Measurements from ENCODE around the gene MRPS18C.
"Not testable (repeated sequence)": the region's sequence is repeated elsewhere in the genome, so short reads cannot be mapped to it uniquely, and the experiment has no call there.

MRPS18C gene

GRCh38 chr4:83498187-83498586 lies 42.3 kb downstream of the MRPS18C start:
- TF ChIP-seq CTCF (IDR thresholded peaks at IDR 0.05; ENCODE audit: low read depth, low read length, missing control alignments): no peak
- no peak overlapping the region for H3K4me3 ChIP-seq (replicated peaks; ENCODE audit: low read depth, low read length)
- DNase-seq (ENCODE audit: extremely low read depth, low read depth): no peak

- not testable (repeated sequence) for H3K4me3 ChIP-seq (replicated peaks; ENCODE audit: low read depth, low read length); DNase-seq (ENCODE audit: extremely low read depth, low read depth)
Observed at GRCh38 chr4:83501671-83502070, 45.8 kb downstream of the MRPS18C start.

GRCh38 chr4:83503974-83504373 lies 48.1 kb downstream of the MRPS18C start:
- TF ChIP-seq CTCF (IDR thresholded peaks at IDR 0.05; ENCODE audit: low read depth, low read length, missing control alignments): no peak
- H3K4me3 ChIP-seq (replicated peaks; ENCODE audit: low read depth, low read length): no peak overlapping the region
- DNase-seq (ENCODE audit: extremely low read depth, low read depth): no peak

- no peak for TF ChIP-seq CTCF (IDR thresholded peaks at IDR 0.05; ENCODE audit: low read depth, low read length, missing control alignments)
- DNase-seq (ENCODE audit: extremely low read depth, low read depth): no peak
- no peak overlapping the region for H3K4me3 ChIP-seq (replicated peaks; ENCODE audit: low read depth, low read length)
Observed at GRCh38 chr4:83504503-83504902, 48.6 kb downstream of the MRPS18C start.

DNA sequence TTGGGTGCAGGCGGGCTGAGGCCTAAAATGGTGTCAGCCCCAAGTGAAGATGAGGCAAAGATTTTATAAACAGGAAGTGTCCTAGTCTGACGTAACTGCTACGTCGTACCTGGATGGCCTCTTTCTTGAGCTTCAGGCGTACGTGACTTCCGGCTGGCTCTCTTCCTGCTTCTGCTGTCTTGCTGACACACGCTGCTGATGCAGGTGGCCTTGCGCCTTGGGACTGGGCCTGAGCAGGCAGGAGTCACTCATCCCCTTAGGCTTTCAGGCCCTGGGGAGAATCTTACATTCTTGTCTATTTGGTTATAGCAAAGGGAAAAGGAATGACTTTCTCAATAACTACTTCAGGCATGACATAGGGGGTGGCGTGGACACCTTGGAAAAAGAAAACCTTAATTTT lies 49.1 kb downstream of the MRPS18C start:
- no peak overlapping the region for H3K4me3 ChIP-seq (replicated peaks; ENCODE audit: low read depth, low read length)
- no peak for TF ChIP-seq CTCF (IDR thresholded peaks at IDR 0.05; ENCODE audit: low read depth, low read length, missing control alignments)
- DNase-seq (ENCODE audit: extremely low read depth, low read depth): no peak

DNA sequence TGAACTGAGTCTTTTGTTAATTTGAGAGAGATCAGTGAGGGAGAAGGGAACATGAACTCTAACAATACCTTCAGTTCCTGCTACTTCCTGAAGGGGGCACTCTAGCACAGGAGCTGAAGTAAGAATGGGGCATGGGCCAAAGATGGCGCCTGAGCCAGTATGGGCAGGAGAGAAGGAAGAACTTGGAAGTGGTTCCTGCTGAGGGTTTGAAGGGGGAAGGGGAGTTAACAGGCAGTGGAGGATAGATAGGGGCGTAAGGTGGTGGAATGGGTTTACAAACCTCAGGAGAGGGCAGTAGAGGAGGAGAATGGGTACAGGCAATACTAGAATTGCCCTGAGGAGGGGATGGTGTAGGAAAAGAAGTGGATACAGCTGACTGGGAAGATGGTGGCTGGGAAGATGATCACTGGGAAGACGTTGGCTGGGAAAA lies 53.3 kb downstream of the MRPS18C start:
- peak; percentile 27 for DNase-seq (ENCODE audit: extremely low read depth, low read depth)
- not testable (repeated sequence) for H3K4me3 ChIP-seq (replicated peaks; ENCODE audit: low read depth, low read length)
- TF ChIP-seq CTCF (IDR thresholded peaks at IDR 0.05; ENCODE audit: low read depth, low read length, missing control alignments): peak; percentile 74

GRCh38 chr4:83510442-83510841 lies 54.6 kb downstream of the MRPS18C start:
- no peak overlapping the region for H3K4me3 ChIP-seq (replicated peaks; ENCODE audit: low read depth, low read length)
- no peak for DNase-seq (ENCODE audit: extremely low read depth, low read depth)
- TF ChIP-seq CTCF (IDR thresholded peaks at IDR 0.05; ENCODE audit: low read depth, low read length, missing control alignments): no peak
